NCI-H446 (cell line): ENCODE measurements around the gene PACSIN2.
"Not testable (repeated sequence)": the region's sequence is repeated elsewhere in the genome, so short reads cannot be mapped to it uniquely, and the experiment has no call there.

Experiments used
- DNase-seq, 2 experiments: peaks; one replicate each; lab custom pipeline; 2025; lab: John Stamatoyannopoulos, UW

PACSIN2 gene

DNA sequence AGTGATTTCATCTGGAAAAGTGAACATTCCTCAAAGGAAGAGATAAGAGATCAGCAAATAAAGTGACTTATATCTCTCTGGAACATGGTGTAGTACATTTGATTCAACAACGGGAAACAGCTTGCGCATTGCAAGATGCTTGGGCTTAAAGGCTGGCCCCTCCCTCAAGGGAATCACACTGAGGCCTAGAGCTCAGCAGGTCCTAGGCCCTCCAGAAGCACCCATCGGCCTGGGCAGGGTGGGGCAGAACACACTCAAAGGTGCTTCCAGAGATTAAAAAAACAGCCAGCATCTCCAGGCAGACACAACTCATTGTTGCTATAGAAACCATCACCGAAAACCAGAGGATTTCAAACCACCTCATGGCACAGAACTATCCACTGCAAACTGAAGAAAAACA, 88.8 kb downstream of the PACSIN2 start:
- no peak for DNase-seq

DNA sequence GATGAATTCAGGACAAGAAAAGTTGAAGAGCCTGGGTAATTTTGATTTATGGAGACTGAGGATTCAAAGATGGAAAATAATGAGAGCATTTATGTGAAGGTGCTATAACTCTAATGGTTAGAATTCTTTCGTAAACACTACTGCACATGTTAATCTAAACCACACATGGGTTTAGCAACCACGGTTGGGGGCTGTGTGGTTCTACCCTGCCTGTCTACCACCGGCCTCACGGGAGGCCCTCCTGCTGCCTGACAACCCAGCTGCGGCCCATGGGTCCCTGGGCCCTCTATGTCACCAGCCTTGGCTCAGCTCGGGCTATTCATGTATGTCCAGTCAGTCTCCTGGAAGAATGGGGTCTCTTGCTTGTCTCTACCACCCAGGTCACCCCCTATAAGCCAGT, 89.4 kb downstream of the PACSIN2 start:
- DNase-seq: no peak

DNA sequence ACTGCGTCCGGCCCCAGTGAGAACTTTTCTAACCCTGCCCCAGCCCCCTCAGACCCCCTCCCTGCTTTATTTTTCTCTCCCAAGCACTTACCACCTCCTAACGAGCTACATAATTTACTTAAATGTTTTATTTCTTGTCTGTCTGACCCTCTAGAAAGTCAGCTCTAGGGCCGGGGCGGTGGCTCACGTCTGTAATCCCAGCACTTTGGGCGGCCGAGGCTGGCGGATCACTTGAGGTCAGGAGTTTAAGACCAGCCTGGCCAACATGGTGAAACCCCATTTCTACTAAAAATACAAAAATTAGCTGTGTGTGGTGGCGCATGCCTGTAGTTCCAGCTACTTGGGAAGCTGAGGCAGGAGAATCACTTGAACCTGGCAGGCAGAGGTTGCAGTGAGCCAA, 89.9 kb downstream of the PACSIN2 start:
- not testable (repeated sequence) for DNase-seq

DNA sequence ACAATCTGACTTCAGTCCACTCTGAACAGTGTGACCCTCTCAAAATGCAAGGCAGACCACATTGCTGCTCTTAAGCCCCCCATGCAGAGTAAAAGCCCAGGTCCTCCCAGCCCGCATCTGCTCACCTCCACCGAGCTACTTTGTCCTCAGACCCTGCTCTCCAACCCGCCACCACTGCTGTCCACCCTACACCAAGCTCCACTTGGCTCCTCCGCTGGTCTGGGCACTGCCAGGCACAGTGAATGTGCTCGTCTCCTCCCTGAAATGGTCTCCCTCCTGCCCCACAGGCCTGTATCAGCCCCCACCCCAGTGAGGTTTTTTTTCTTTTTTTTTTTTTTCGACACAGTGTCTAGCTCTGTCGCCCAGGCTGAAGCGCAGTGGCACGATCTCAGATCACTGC, 90.5 kb downstream of the PACSIN2 start:
- no peak for DNase-seq

DNA sequence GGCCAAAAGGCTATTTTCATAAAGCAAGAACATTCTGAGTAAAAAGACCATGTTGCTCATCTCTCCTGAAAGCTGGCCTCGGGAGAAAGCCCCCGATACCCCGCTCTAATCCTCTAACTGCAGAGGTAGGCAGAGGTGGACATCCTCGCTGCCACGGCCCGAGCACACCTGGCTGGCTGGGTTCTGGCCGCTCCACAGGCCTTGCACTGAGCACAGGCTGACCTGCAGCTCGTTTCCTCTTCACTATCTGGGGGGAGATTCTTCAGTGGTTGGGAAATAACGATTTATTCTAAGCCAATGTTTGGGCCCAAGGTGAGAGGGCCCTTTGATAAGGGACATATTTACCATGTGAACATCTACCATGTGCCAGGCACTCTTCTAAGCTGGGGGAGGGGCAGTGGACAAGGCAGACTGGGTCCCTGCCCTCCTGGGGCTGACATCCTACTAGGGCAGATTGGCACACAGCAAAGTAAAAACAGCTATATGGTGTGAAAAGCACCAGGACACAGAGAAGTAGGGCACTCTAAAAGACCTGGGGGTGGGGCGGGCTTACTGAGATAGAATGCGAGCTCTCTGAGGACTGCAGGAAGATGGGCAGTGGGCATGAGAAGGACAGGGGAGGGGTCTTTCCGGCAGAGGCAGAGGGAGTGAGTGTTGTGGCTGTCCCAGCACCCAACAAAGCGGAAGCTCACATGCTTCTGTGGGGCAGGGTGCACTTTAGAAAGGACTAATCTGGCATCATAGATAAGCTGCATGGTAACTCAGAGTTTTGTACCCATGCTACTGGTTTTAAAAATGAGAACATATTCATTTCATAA, 92.4 kb downstream of the PACSIN2 start:
- DNase-seq: no peak

DNA sequence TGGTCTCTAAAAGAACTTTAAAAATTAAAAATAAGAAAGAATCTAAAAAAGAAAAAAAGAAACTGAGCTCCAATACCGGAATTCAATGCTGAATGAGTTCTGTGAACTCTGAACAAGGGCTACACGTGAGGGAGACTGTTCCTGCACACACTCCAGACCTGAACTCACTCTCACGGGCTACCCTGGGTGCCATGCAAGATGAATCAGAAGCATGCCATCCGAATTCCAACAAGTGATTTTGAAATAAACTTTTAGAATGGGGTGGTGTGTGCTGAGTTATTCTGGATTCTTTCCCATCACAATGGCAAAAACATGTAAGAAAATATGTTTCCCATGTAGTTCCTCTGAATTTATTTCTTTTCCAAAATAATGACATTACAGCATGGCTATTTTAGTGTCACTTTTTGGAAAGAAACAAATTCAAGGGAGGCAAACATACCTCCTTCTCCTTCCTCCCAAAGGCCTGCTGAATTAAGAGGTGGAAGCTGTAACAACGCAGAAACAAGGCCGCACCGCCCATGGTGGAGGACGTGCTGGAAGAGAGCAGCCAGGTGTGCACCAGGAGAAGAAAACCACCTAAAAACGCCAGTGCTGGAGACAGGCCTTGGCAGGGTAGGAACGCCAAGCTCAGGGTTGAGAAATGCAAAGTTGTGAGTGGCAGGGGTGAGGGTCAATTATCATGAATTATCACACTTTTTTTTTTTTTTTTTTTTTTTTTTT, 94.7 kb downstream of the PACSIN2 start:
- no peak for DNase-seq

DNA sequence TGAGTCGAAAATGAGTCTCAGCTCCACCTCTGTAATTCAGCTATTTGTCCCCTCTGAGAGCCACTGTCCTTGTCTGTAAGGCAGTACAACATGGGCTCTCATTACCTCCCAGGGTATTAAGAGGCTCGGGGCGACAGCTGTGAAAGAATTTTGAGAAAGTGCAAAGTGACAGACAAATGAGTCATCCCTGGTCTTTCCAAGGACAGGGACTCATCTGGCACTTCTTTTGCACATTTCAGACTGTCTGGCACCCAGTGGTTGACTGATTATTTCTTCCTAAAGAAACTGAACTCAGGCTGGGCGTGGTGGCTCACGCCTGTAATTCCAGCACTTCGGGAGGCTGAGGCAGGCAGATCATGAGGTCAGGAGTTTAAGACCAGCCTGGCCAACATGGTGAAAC, 95.8 kb downstream of the PACSIN2 start:
- peak in 1 of 2 experiments; percentile 67 for DNase-seq

DNA sequence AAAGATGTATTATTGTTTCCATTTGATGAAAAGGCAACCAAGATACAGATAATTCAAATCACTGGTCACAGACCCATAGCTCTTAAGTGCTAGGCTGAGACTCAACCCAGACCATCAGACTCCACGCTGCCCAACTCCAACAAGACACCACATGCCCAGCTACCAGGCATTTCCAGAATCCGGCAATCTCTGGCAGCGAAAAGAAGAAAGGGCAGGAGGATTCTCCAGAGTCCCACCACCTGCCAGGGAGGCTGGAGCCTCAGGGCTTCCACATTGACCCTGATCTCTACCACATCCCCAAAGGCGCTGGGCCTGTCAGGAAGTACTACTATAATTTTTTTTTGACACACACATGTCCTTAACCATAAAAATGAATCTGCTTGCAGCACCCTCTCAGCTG, 96.4 kb downstream of the PACSIN2 start:
- DNase-seq: peak in 1 of 2 experiments; percentile 58

DNA sequence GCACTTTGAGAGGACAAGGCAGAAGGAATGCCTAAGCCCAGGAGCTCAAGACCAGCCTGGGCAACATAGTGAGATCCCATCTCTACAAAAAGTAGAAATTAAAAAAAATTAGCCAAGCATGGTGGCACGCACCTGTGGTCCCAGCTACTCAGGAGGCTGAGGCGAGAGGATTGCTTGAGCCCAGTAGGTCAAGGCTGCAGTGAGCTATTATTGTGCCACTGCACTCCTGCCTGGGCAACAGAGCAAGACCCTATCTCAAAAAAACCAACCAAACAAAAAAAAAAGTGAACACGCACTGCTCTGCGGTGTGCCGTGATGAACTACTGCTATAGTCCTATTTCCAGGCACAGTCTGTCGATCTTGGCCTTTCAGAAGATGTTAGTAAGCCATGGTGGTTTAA, 97.6 kb downstream of the PACSIN2 start:
- not testable (repeated sequence) for DNase-seq

DNA sequence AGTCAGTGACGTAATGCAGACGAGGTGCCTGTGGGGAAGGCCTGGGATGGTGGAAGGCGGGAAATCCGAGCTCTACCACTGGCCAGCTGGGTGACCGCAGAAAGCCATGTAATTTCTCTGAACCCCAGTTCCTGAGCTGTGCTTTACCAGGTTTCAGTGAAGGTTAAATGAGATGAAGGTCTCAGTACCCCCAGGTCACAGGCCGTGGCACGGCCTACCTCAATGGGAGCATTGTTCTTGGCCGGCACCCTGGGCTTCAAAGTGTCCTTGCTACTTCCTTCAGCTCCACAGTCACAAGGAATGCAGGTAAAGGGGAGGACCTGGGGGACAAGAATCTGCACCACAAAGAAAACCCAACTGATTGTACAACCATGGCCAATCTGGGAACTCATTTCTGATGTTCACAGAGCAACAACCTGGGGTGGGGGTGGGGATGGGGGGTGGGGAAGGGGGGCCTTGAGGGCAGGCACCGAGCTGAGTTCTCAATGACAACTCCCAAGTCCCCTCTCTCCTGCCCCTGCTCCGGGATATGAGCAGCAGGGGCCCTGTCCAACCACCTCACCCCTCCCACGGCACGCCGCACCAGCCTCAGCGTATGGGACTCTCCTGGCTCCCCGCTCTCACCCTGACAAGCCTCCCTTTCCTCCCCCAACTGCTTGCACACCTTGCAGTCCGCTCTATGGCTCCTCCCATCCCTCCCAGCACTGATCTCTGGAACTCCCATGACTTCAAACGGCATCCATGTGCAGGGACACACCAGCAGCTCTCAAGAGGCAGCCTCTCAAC, 98.8 kb downstream of the PACSIN2 start:
- DNase-seq: no peak

DNA sequence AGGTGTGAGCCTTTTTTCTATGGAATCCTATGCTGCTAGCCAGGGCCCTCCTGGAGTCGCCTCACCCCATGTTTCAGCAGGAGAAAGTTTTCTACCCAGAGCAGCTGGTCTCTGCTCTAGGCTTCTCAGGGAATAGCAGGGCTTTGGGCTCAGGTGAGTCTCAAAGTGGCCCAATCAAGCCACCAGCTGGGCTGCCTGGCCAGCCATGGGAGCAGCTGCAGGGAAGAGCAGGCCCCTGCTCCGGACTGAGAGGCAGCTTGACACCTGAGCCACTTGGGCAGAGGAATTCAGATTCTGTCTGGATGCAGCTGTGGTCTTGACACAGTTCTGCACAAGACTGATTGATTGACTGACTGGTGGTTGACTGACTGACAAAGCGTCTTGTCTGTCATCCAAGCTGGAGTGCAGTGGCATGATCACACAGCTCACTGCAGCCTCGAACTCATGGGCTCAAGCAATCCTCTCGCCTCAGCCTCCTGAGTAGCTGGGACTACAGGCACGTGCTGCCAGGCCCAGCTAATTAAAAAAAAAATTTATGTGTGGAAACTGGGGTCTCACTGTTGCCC, 100.4 kb downstream of the PACSIN2 start:
- no peak for DNase-seq

DNA sequence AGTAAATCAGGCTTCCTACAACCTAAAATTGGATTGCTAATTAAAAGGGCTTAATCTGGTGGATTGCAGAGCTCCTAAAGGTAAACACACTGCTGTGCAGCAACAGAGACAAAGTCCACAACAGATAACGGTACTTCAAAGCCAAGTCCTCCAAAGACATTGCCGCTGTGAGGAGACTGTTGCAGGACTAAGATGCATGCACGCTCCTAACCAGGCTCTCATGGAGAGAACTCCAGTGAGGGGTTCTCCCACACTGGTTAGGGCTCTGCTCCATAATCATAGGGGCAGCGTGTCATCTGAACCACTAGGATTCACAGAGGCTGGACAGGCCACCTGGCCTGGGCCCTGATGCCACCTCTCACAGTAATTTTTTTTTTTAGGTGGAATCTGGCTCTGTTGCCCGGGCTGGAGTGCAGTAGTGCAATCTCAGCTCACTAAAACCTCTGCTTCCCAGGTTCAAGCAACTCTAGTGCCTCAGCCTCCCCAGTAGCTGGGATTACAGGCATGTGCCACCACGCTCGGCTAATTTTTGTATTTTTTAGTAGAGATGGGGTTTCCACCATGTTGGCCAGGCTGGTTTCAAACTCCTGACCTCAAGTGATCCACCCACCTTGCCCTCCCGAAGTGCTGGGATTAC, 101.0 kb downstream of the PACSIN2 start:
- DNase-seq: no peak

DNA sequence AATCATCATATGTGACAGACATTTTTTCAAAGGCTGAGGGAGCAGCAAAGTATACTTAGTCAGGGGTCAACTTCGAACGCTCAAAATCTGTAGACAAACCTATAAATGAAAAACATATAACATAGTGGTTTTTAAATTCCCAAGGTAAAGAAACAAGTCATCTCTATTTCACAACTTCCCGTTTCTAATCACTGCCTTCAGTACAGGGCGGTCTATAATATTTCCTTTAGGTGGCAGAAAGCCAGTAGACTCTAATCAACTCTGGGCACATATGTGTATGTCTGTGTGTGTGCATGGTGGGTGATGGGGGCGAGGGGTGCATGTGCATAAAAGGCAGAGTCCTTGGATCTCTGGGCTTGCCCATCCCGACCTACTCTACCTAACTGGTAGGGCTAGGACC, 102.9 kb downstream of the PACSIN2 start:
- DNase-seq: no peak

DNA sequence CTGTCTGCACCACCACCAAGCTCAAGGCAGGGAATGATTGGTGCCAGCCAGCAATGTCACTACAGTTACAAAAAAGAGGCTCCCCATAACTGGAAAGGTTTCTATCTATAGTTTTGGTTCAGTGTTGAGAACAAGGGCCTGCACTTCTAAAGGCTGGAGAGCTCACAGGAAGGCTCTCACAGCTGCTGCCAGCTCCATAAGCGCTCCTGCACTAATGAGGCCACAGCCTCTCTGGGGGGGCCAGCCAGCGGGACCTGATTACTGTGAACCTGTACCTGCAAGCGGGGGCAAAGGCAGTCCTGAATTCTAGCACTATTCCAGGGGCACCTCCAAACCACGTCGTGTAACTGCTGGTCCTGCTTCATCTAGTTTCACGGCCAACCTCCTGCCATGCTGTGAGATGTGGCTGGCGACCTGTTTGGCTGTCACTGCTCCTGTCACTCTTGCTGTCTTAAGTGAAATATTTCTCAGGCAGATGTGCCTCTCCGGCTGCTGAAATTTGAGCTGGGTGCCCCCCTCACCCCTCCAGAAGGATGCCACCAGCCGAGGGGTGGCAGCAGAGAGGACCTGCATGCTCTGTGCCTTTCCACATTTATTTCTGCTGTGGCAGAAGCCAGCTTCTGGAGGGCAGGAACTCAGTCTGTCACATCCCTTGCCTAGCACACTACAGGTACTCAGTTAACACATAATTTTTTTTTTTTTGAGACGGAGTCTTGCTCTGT, 104.6 kb downstream of the PACSIN2 start:
- no peak for DNase-seq

DNA sequence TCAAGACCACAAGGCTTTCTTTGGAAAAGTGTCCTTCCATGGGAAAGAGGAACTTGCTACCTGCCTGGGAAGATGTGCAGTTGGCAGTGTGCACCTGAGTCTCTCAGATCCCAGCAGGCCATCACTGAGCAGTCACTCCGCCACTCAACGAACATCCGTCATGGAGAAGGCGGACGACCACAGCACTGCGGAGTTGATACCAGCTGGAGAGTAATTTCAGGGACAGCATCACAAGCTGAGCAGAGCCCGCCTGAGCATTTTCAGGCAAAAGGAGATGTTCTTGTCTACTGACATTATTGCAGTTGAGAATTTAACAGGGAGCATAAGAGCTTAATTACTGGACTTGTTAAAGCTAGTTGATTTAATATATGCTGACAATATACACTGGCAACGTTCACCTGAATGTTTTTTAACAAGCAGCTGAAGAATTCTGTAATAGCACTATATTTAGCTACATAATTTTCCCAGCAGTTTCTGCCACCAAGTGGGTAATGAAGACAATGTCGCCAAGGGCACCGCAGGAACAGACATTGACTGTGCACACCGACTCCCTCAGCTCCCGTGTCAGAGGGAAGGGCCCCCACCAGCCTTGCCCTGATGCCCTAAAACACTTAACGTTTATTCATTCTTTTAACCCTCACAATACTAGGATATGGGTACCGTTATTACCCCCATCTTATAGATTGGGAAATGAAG, 105.4 kb downstream of the PACSIN2 start:
- no peak for DNase-seq

DNA sequence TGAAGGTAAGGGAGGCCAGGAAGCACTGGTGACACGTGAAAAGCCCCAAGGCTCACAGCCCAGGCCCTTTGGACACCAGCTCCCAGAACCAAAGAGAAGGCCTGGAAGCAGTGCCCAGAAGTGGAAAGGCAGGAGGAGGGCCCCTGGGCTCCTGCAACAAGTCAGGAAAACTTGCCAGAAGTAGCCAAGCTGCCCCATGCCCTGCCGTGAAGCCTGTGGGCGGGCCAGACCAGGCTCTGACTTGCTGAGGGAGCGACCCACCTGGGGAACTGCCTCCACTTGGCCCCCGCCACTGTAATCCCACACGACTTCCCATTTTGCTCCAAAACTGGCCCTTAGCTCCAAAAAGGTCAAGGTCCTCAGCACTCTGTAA, 106.6 kb downstream of the PACSIN2 start:
- DNase-seq: no peak

DNA sequence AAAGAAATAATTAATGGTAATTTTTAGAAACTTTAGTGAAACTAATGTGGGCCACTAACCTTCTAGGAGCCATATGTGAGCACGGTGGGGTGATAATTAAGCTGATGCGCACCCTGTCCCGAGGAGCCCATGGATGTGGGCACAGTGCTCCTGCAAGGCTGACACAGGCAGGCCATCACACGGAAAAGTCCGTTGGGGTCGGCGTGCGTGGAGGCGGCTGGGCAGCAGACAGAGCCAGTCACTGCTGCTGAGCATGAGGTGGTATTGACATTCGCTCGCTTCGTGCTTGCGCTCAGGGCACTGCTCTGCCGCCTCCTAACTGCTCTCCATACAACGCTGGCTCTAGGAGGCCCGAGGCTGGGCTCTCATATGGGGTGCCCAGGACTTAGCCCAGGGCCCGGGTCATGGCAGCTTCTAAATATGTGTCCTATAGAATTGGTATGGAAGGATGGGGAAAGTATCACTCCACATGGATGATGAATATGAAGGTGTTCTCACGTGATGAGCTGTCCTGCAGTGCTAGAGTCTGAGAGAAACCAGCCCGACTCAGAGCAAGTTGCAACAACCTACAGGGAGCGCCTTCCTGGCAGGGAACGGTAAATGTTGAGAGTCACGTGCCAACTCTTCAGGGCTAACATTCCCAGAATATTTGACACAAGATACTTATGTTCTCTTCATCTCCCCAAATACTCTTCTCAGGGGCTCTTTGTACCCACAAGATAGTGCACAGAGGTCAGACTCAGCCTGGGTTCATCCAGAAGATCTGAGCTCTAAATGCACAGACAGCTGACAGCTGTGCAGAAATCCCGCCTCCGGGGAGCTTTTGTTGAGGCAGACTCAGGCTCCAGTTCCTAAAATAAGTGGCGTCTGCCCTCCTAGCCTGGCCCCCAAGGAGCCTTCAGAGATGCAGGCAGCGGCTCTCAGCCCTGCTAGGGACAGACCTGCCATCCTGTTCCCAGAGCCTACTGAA, 107.3 kb downstream of the PACSIN2 start:
- DNase-seq: peak in 1 of 2 experiments; percentile 49

DNA sequence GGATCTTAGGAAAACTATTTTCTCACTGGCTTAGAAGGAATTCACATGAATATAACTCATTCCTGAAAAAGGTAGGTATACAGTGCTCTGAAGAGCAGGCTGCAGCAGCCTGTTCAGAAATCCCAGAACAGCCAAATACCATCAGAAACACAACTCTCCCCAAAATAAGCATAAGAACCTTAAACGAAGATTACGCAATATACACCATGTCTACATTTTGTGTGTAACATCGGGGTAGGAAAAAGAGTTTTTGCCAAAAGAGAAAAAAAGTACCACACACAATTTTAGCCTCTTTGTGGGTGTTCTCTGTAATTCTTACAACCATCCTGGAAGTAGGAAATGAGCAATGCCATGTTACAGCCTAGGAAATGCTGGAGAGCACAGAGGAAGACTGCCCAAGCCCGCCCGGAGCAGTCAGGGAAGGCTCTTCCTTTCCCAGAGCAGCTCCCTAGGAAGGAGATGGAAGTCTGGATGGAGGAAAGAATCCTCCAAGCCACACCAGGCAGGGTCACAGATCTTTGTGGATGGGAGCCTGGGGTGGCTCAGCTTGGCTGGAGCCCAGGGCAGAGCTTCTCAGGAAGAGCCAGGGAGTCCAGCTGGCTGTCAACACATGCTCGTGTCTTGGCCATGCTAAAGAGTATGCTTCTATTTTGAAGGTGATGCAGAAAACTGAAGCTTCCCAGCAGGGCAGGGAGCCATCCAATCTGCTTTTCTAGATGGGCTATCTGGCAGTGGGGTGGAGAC, 108.2 kb downstream of the PACSIN2 start:
- peak; percentile 82 to 93 for DNase-seq
